MM.1S (cell line): ENCODE measurements around the gene KLF4.

Source experiments
- DNase-seq: peaks from one replicate; pipeline ENCODE4 v3.0.0-alpha.2; 2015
- H2AFZ ChIP-seq: fragments of 300-600 bp; sonication (generic); 2 replicates; pipeline ENCODE4 v1.6.0; 2016; ENCODE audit warnings: antibody characterized with exemption, low read length
- H3F3A ChIP-seq: fragments of 300-600 bp; sonication (generic); 2 replicates; pipeline ENCODE4 v1.6.1; 2016; ENCODE audit warnings: mild to moderate bottlenecking, antibody characterized with exemption, low read length, moderate library complexity, mixed read lengths; ENCODE audit not compliant: insufficient read depth
- H3K27ac ChIP-seq: fragments of 300-600 bp; sonication (generic); 2 replicates; pipeline ENCODE4 v1.5.1; 2016; ENCODE audit warnings: mild to moderate bottlenecking, low read length
- H3K27me3 ChIP-seq: fragments of 300-600 bp; sonication (generic); replicated peaks from 2 replicates; pipeline ENCODE4 v1.6.0; 2016; ENCODE audit warnings: low read length; ENCODE audit not compliant: insufficient read depth
- H3K36me3 ChIP-seq: fragments of 300-600 bp; sonication (generic); replicated peaks from 2 replicates; pipeline ENCODE4 v1.6.1; 2016; ENCODE audit warnings: mild to moderate bottlenecking, low read length, mixed read lengths; ENCODE audit not compliant: insufficient read depth
- H3K4me1 ChIP-seq: fragments of 300-600 bp; sonication (generic); 2 replicates; pipeline ENCODE4 v1.6.1; 2016; ENCODE audit warnings: low read length, mixed read lengths
- H3K4me2 ChIP-seq: fragments of 300-600 bp; sonication (generic); 2 replicates; pipeline ENCODE4 v1.6.0; 2016; ENCODE audit warnings: low read depth, low read length
- H3K4me3 ChIP-seq: fragments of 300-600 bp; sonication (generic); 2 replicates; pipeline ENCODE4 v1.5.1; 2016; ENCODE audit warnings: low read length, mixed read lengths
- H3K79me2 ChIP-seq: fragments of 300-600 bp; sonication (generic); 2 replicates; pipeline ENCODE4 v1.6.1; 2016; ENCODE audit warnings: mixed run types, low read length, mixed read lengths
- H3K9ac ChIP-seq: fragments of 300-600 bp; sonication (generic); 2 replicates; pipeline ENCODE4 v1.6.1; 2016; ENCODE audit warnings: low read length, mixed read lengths
- H3K9me2 ChIP-seq: fragments of 300-600 bp; sonication (generic); replicated peaks from 2 replicates; pipeline ENCODE4 v1.6.1; 2016; ENCODE audit warnings: mild to moderate bottlenecking, low read length, mixed read lengths; ENCODE audit not compliant: insufficient read depth
- H3K9me3 ChIP-seq: fragments of 300-600 bp; sonication (generic); replicated peaks from 2 replicates; pipeline ENCODE4 v1.6.1; 2016; ENCODE audit warnings: mild to moderate bottlenecking, low read length, mixed read lengths; ENCODE audit not compliant: insufficient read depth
- H4K20me1 ChIP-seq: fragments of 300-600 bp; sonication (generic); 2 replicates; pipeline ENCODE4 v1.6.1; 2016; ENCODE audit warnings: mild to moderate bottlenecking, low read length, moderate library complexity, mixed read lengths; ENCODE audit not compliant: insufficient read depth
- EZH2 ChIP-seq: fragments of 300-600 bp; sonication (generic); optimal IDR thresholded peaks from 2 replicates; pipeline ENCODE3; 2017; ENCODE audit warnings: low read depth, mild to moderate bottlenecking, antibody characterized with exemption, low read length, mixed read lengths
- EZH2phosphoT487 ChIP-seq: fragments of 300-600 bp; sonication (generic); IDR thresholded peaks from 2 replicates; pipeline ENCODE4 v1.6.1; 2018; ENCODE audit warnings: antibody characterized with exemption, low read length
- TF ChIP-seq, protein P1 (sequence below): fragments of 300-600 bp; sonication (generic); IDR thresholded peaks from 2 replicates; pipeline ENCODE4 v1.5.1; 2016; ENCODE audit warnings: antibody characterized with exemption, low read length, mixed read lengths

Gene KLF4

DNA sequence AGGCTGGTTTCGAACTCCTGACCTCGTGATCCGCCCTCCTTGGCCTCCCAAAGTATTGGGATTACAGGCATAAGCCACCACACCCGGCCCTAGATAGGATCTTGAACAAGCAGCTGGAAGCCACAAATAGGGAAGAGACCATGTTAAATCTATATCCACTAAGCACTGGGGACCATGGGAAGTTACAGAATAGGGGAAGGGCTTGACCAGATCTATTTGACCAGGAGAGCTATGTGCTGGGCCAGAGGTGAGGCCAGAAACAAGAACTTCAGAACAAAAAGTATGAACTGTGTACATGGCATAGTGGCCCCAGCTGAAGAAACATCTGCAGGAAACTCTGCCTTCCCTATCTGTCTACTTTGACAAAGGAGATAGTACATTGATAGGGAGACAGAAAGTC is 10.8 kb downstream of the KLF4 start:
- H3K79me2 ChIP-seq, result no peaks in the 10 kb centered on the region
- no peak overlapping the region for H3K4me2 ChIP-seq
- H3K9me2 ChIP-seq, result no peaks in the 10 kb centered on the region
- TF ChIP-seq, protein P1, sequence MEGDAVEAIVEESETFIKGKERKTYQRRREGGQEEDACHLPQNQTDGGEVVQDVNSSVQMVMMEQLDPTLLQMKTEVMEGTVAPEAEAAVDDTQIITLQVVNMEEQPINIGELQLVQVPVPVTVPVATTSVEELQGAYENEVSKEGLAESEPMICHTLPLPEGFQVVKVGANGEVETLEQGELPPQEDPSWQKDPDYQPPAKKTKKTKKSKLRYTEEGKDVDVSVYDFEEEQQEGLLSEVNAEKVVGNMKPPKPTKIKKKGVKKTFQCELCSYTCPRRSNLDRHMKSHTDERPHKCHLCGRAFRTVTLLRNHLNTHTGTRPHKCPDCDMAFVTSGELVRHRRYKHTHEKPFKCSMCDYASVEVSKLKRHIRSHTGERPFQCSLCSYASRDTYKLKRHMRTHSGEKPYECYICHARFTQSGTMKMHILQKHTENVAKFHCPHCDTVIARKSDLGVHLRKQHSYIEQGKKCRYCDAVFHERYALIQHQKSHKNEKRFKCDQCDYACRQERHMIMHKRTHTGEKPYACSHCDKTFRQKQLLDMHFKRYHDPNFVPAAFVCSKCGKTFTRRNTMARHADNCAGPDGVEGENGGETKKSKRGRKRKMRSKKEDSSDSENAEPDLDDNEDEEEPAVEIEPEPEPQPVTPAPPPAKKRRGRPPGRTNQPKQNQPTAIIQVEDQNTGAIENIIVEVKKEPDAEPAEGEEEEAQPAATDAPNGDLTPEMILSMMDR, result no peak
- TF ChIP-seq EZH2phosphoT487 (no peak), EZH2 (no peak)
- no peaks in the 10 kb centered on the region for H4K20me1 ChIP-seq
- no peaks in the 10 kb centered on the region for H3K36me3 ChIP-seq
- H3K4me3 ChIP-seq, result no peak overlapping the region
- H3K9me3 ChIP-seq, result no peaks in the 10 kb centered on the region
- no peaks in the 10 kb centered on the region for H3K4me1 ChIP-seq
- H2AFZ ChIP-seq, result no peak overlapping the region
- H3K27ac ChIP-seq, result no peak overlapping the region
- no peak for DNase-seq
- no peaks in the 10 kb centered on the region for H3K27me3 ChIP-seq
- H3F3A ChIP-seq, result no peaks in the 10 kb centered on the region
- no peak overlapping the region for H3K9ac ChIP-seq

DNA sequence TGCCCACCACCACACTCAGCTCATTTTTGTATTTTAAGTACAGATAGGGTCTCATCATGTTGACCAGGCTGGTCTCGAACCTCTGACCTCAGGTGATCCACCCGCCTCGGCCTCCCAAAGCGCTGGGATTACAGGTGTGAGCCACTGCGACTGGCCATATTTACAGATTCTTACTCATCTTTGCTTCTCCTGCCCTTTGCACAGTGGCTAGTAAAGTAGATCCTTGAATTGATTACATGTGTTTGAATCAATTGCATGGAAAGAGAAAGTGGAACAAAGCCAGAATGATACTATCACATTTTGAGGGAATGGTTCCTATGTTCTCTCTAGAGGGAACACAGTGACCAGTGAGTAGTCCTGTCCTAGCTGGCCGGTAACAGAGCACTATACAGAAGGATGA is 15.4 kb downstream of the KLF4 start:
- Histone ChIP-seq H3K36me3 (no peaks in the 10 kb centered on the region), H3K9me3 (no peaks in the 10 kb centered on the region), H3K9me2 (no peaks in the 10 kb centered on the region), H3K4me3 (no peak overlapping the region), H3K27me3 (no peaks in the 10 kb centered on the region), H3F3A (no peaks in the 10 kb centered on the region), H2AFZ (no peak overlapping the region), H3K4me2 (no peak overlapping the region), H4K20me1 (no peaks in the 10 kb centered on the region), H3K9ac (no peak overlapping the region), H3K27ac (no peak overlapping the region), H3K79me2 (no peaks in the 10 kb centered on the region), H3K4me1 (no peaks in the 10 kb centered on the region)
- TF ChIP-seq EZH2, result no peak
- DNase-seq, result no peak

DNA sequence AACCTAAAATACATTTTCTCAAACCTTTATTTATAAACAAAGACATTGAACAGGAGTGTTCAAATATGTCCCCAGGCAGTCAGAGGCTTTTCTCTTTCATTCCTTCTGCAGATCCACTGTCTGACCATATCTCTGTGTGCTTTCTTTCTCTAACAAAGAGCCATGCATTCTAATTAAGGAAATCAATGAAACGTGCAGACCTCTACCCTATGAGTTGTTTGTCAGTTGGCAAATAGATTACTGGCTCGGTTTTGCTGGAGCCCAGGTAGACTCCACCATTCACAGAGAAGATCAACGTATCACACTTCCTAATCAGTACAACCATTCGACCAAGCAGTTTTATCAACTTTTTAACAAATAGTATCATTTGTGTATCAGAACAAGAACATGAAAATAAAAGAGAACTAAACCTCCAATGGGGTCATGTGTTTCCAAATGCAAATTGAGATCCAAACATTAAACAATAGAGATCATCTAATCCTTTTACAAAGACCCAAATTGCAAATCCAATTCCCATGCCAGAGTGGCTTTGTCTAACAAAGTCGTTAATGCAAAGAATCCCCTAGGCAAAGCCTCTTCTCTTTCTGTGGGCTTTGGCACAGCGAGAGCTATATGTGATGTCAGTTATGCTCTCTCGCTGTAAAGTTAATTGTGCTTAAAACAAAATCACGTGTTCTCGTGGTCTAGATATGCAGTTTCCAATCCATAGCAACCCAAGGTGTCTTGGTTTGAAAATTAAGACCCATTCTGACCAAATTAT is 16.8 kb downstream of the KLF4 start:
- no peaks in the 10 kb centered on the region for H3K9me3 ChIP-seq
- H3K4me1 ChIP-seq, result no peaks in the 10 kb centered on the region
- H4K20me1 ChIP-seq, result no peaks in the 10 kb centered on the region
- DNase-seq, result no peak
- H3F3A ChIP-seq, result no peaks in the 10 kb centered on the region
- no peaks in the 10 kb centered on the region for H3K9me2 ChIP-seq
- no peak overlapping the region for H3K4me3 ChIP-seq
- H2AFZ ChIP-seq, result no peak overlapping the region
- no peak overlapping the region for H3K4me2 ChIP-seq
- H3K27ac ChIP-seq, result no peak overlapping the region
- TF ChIP-seq EZH2, result no peak
- H3K79me2 ChIP-seq, result no peaks in the 10 kb centered on the region
- no peaks in the 10 kb centered on the region for H3K27me3 ChIP-seq
- no peak overlapping the region for H3K9ac ChIP-seq
- H3K36me3 ChIP-seq, result no peaks in the 10 kb centered on the region

DNA sequence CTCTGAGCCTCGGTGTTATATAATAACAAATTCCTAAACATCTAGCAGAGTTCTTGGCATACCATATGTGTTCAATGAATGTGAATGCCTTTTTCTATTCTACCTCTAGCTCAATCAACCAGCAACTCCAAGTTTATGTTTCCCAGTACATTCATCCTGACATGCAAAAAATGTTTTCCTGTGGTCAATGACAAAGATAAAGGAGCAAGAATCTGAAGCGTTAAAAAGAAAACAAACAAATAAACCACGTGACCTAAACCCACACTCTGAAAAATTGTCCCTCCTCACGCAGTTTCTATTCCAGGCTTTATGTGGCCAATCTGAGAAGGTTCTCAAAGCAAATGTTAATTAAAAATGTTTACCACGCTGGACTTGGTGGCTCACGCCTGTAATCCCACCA is 18.0 kb downstream of the KLF4 start:
- no peaks in the 10 kb centered on the region for H3K36me3 ChIP-seq
- no peak for DNase-seq
- H2AFZ ChIP-seq, result no peak overlapping the region
- no peak overlapping the region for H3K4me3 ChIP-seq
- no peaks in the 10 kb centered on the region for H3F3A ChIP-seq
- no peaks in the 10 kb centered on the region for H3K79me2 ChIP-seq
- TF ChIP-seq, protein P1, result no peak
- no peak for TF ChIP-seq EZH2
- TF ChIP-seq EZH2phosphoT487, result no peak
- no peaks in the 10 kb centered on the region for H3K4me1 ChIP-seq
- H3K9me2 ChIP-seq, result no peaks in the 10 kb centered on the region
- H4K20me1 ChIP-seq, result no peaks in the 10 kb centered on the region
- no peaks in the 10 kb centered on the region for H3K27me3 ChIP-seq
- no peaks in the 10 kb centered on the region for H3K9me3 ChIP-seq
- H3K9ac ChIP-seq, result no peak overlapping the region
- H3K27ac ChIP-seq, result no peak overlapping the region
- no peak overlapping the region for H3K4me2 ChIP-seq
